GM12801 (cell line): ENCODE results near the gene SPEG.

Source experiments
- TF ChIP-seq, protein P1 (sequence below): IDR thresholded peaks from one replicate; pipeline ENCODE4 v1.5.1; 2011; ENCODE audit warnings: control low read depth; ENCODE audit not compliant: insufficient read length; ENCODE audit errors: extremely low read depth

The SPEG gene

DNA sequence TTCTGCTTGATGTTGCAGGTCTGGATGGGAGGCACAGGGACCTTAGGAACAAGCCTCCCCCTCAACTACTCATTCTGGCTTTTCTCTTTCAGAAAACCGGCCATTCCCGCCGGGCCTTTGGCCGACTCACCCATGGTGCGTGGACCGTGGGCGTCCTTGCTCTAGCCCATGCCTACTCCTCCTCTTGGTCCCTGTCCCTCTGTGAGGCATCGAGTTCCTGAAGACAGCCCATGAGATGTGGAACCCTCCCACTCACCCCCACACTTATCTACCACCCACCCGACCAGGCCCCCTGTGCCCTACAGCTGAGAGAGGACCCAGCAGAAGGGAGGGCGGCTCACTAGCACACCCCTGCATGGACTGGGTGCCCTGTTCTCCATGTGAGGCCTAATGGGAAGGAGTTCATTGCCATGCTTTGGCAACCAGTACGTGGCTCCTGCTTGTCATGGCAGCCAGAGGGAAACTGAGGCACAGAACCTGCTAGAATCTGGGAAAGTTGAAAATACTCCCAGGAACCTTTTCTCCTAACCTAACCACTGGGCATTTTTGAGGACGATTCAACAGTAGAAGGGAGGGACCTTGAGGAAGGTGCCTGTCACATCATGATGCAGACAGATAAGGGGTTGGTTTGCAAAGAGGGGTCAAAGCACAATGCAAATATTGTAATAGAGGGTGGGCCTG, 8.5 kb downstream of the SPEG start:
- TF ChIP-seq, protein P1, sequence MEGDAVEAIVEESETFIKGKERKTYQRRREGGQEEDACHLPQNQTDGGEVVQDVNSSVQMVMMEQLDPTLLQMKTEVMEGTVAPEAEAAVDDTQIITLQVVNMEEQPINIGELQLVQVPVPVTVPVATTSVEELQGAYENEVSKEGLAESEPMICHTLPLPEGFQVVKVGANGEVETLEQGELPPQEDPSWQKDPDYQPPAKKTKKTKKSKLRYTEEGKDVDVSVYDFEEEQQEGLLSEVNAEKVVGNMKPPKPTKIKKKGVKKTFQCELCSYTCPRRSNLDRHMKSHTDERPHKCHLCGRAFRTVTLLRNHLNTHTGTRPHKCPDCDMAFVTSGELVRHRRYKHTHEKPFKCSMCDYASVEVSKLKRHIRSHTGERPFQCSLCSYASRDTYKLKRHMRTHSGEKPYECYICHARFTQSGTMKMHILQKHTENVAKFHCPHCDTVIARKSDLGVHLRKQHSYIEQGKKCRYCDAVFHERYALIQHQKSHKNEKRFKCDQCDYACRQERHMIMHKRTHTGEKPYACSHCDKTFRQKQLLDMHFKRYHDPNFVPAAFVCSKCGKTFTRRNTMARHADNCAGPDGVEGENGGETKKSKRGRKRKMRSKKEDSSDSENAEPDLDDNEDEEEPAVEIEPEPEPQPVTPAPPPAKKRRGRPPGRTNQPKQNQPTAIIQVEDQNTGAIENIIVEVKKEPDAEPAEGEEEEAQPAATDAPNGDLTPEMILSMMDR: no peak

DNA sequence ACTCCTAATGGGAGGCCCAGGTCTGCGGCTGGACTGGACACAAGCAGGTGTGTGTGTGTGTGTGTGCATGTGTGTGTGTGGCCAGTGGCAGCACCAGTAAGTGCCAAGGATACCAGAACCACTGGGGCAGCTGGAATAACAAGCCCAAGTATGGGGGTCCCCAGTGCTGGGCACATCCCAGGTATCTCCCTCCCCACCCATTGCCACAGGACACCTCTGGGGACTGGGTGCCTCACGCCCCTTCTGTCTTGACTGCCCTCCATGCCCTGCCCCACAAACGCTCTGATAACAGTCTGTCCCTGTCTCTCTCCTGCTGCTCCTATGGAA, 9.0 kb downstream of the SPEG start:
- TF ChIP-seq, protein P1: no peak

DNA sequence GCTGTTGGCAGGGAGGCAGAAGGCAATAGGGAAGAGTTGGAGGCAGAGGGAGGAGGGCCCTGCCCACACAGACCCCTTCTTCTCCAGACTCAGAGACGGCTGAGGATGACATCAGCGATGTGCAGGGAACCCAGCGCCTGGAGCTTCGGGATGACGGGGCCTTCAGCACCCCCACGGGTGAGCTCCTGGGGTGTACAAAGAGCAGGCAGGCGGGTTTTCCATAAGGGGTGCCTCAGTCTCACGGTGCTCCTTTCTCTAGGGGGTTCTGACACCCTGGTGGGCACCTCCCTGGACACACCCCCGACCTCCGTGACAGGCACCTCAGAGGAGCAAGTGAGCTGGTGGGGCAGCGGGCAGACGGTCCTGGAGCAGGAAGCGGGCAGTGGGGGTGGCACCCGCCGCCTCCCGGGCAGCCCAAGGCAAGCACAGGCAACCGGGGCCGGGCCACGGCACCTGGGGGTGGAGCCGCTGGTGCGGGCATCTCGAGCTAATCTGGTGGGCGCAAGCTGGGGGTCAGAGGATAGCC, 10.0 kb downstream of the SPEG start:
- TF ChIP-seq, protein P1: no peak

DNA sequence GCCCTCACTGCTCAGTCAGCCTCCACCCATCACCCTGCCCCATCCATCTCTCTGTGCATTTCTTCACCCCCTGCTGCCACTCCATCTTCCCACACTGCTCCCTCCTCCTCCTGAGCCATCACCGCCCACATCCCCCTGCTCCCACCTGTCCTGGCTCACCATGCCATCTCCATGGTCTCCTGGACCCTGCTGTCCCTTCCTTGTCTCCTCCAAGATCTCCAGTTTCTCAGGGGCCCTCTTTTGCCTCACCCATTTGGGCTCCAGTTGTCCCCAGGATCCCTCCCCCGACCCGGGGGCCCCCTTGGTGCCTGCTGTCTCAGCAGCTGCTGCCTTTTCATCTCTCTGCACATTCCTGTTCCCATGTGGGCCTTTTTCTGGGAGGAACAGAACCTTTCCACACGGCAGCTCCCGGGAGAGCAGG, 10.6 kb downstream of the SPEG start:
- TF ChIP-seq, protein P1: no peak

DNA sequence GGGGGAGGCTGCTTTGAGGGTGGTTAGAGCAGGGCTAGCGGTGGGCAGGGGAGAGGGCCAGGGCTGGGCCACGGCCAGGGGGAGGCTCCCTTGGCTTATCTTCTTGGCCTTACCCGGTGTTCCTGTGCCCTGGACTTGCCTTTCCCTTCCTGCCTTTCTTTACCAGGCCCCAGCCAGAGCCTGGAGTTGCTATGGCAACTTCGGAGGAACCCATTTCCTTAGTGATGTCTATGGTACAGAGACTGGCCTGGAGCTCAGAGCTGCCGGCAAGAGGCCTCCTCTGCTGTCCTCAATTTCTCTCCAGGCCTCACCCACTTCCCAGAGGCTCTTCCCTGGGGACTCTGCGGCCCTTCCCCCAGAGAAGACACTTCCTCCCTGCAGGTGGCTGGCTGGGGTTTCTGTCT, 11.5 kb downstream of the SPEG start:
- TF ChIP-seq, protein P1: no peak

DNA sequence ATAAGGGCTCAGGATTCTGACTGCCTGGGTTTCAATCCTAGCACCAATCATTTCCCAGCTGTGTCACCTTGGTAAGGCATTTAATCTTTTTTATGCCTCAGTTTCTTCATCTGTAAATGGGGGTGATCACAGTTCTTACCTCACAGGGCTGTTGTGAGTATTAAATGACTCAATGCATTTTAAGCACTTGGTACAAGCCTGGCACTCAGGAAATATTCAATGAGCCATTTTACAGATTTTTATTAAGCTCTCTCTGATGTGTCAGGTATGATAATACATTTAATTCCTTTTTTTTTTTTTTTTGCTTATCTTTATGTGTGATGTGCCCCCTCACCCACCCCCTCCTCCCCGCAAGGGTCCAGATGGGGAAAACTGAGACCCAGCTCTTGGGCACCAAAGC, 12.0 kb downstream of the SPEG start:
- TF ChIP-seq, protein P1: no peak

DNA sequence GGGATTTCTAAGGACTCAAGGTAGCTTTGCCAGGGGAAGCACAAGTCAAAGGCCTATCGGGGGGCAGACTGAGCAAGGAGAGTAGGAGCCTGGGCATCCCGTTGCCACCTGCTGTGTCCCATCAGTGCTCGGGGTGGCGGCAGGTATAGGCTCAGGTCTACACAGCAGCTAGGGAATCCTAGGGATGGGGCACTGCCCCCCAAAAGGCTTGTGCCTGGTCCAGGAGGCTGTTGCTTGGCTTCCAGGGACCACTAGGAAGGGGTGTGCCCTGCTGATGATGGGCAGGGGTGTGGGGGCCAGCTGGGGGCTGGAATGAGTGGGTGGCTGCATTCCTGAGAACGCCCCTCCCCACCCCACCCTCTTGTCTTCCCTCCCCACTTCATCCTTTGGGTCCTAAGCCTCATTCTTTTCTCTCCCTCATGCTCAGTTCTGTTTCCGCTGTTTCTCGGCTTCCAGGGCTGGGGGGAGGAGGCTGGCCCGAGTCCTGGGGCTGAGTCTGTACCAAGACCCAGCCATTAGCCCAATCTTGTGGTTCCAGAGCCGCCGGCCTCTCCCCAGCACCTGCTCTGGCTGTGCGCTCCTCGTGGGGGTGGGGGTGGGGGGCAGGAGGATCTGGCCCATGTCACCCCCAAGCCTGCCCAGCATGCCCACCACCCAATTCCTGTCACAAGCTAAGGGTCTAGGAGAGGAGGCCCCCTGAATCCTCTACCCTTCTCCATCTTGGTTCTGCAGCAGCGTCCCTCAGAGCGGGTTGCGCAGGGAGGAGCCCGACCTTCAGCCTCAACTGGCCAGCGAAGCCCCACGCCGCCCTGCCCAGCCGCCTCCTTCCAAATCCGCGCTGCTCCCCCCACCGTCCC, 12.8 kb downstream of the SPEG start:
- TF ChIP-seq, protein P1: no peak
